HepG2 (cell line): ENCODE data around the gene KDM4B.

Source experiments
- TF ChIP-seq, protein P1 (sequence below): sonication (generic); formaldehyde crosslinking; IDR thresholded peaks from 2 replicates; pipeline ENCODE4 v1.5.0; 2020; ENCODE audit warnings: mild to moderate bottlenecking, missing genetic modification reagents, borderline replicate concordance
- TF ChIP-seq, protein P2 (sequence below): IDR thresholded peaks from 2 replicates; pipeline ENCODE4 v1.6.1; 2018; ENCODE audit warnings: missing genetic modification reagents
- TF ChIP-seq, protein P3 (sequence below): IDR thresholded peaks from 2 replicates; pipeline ENCODE4 v1.6.1; 2012; ENCODE audit warnings: inconsistent platforms

DNA sequence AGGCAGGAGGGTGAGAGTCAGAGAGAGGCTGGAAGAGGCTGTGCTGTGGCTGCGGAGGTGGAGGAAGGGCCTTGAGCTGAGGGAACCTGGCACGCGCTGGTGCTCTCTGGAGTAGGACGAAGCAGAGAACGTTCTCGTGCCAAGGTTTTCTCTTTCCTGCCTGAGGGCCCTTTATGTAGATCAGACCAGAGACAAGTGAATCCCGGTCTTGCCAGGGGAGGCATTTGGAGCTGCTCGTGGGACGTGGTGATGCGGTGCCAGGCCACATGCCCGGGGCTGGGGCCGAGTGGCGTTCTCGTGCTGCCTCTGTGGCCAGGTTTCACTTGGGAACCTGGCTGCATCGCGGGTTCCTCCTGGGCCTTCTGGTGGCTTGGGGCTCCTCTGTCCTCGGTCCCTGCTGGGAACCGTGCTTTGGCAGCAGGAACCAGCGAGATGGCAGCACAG is 54.2 kb downstream of the KDM4B start:
- TF ChIP-seq, protein P1, sequence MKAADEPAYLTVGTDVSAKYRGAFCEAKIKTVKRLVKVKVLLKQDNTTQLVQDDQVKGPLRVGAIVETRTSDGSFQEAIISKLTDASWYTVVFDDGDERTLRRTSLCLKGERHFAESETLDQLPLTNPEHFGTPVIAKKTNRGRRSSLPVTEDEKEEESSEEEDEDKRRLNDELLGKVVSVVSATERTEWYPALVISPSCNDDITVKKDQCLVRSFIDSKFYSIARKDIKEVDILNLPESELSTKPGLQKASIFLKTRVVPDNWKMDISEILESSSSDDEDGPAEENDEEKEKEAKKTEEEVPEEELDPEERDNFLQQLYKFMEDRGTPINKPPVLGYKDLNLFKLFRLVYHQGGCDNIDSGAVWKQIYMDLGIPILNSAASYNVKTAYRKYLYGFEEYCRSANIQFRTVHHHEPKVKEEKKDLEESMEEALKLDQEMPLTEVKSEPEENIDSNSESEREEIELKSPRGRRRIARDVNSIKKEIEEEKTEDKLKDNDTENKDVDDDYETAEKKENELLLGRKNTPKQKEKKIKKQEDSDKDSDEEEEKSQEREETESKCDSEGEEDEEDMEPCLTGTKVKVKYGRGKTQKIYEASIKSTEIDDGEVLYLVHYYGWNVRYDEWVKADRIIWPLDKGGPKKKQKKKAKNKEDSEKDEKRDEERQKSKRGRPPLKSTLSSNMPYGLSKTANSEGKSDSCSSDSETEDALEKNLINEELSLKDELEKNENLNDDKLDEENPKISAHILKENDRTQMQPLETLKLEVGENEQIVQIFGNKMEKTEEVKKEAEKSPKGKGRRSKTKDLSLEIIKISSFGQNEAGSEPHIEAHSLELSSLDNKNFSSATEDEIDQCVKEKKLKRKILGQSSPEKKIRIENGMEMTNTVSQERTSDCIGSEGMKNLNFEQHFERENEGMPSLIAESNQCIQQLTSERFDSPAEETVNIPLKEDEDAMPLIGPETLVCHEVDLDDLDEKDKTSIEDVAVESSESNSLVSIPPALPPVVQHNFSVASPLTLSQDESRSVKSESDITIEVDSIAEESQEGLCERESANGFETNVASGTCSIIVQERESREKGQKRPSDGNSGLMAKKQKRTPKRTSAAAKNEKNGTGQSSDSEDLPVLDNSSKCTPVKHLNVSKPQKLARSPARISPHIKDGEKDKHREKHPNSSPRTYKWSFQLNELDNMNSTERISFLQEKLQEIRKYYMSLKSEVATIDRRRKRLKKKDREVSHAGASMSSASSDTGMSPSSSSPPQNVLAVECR (CRISPR knock-in tag): no peak
- TF ChIP-seq, protein P2, sequence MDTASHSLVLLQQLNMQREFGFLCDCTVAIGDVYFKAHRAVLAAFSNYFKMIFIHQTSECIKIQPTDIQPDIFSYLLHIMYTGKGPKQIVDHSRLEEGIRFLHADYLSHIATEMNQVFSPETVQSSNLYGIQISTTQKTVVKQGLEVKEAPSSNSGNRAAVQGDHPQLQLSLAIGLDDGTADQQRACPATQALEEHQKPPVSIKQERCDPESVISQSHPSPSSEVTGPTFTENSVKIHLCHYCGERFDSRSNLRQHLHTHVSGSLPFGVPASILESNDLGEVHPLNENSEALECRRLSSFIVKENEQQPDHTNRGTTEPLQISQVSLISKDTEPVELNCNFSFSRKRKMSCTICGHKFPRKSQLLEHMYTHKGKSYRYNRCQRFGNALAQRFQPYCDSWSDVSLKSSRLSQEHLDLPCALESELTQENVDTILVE (CRISPR knock-in tag): no peak
- TF ChIP-seq, protein P3, sequence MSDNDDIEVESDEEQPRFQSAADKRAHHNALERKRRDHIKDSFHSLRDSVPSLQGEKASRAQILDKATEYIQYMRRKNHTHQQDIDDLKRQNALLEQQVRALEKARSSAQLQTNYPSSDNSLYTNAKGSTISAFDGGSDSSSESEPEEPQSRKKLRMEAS: no peak
